Body of pancreas (tissue), 4 donors: Measurements from ENCODE around the gene NUDT22.

Experiments
- POLR2A ChIP-seq, 3 donors: fragments of 450-650 bp; IDR thresholded peaks; one replicate each; pipeline ENCODE4 v1.6.1; 2016; ENCODE audit warnings: antibody characterized with exemption in 3 of 3, mild to moderate bottlenecking in 2 of 3
- TF ChIP-seq, protein P1 (sequence below), 7 experiments: fragments of 450-650 bp in 4 of 7; fragments of 200-600 bp in 3 of 7; sonication (generic) in 3 of 7; IDR thresholded peaks; one replicate each; pipeline ENCODE4 v1.5.1; 2016 to 2019; ENCODE audit warnings: antibody characterized with exemption in 7 of 7

DNA sequence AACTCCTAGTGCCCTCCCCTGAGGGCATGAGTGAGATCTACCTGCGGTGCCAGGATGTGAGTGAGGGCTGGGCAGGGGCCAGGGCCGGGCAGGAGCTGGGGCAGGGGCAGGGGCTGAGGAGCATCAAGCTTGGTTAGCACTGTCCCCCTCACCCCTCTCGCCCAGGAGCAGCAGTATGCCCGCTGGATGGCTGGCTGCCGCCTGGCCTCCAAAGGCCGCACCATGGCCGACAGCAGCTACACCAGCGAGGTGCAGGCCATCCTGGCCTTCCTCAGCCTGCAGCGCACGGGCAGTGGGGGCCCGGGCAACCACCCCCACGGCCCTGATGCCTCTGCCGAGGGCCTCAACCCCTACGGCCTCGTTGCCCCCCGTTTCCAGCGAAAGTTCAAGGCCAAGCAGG is 5.8 kb upstream of the NUDT22 start:
- TF ChIP-seq, protein P1, sequence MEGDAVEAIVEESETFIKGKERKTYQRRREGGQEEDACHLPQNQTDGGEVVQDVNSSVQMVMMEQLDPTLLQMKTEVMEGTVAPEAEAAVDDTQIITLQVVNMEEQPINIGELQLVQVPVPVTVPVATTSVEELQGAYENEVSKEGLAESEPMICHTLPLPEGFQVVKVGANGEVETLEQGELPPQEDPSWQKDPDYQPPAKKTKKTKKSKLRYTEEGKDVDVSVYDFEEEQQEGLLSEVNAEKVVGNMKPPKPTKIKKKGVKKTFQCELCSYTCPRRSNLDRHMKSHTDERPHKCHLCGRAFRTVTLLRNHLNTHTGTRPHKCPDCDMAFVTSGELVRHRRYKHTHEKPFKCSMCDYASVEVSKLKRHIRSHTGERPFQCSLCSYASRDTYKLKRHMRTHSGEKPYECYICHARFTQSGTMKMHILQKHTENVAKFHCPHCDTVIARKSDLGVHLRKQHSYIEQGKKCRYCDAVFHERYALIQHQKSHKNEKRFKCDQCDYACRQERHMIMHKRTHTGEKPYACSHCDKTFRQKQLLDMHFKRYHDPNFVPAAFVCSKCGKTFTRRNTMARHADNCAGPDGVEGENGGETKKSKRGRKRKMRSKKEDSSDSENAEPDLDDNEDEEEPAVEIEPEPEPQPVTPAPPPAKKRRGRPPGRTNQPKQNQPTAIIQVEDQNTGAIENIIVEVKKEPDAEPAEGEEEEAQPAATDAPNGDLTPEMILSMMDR (IDR thresholded peaks at IDR 0.05), result no peak
- TF ChIP-seq POLR2A (IDR thresholded peaks at IDR 0.05), result no peak
